Measurements from ENCODE around the gene PLEK. TPM values are rescaled to one million over a fixed set of nuclear protein-coding genes. Genes with fewer than 3 reads are reported as not detected.

Gene PLEK
- total RNA-seq, 3 donors from 2014 or later (not counting 1 experiment from before 2014, with no cell fraction given): 307 to 368 (median 333) TPM

- DNase-seq (no peak), ATAC-seq (no peak)
- peak overlapping the region; percentile 35 for H3K27ac ChIP-seq (ENCODE audit: low read length)
- Mint-ChIP-seq H3K36me3 (peaks cover 26% of the 10 kb centered on the region), H3K27ac (peak overlapping the region; percentile 95 to 97), H3K4me1 (peaks cover 91 to 93% of the 10 kb centered on the region in 2 donors), H3K27me3 (ENCODE audit: low read depth in 2 of 2) (no peaks in the 10 kb centered on the region), H3K9me3 (no peaks in the 10 kb centered on the region), H3K4me3 (peak overlapping the region; percentile 94)
- WGBS (ENCODE audit: insufficient coverage): 0% methylated on average over 1 of the region's 1 CpG
- H3K9me3 ChIP-seq (ENCODE audit: control insufficient read depth, insufficient read depth, low read length): no peaks in the 10 kb centered on the region
- peaks cover 46% of the 10 kb centered on the region for H3K4me1 ChIP-seq (ENCODE audit: control insufficient read depth, insufficient read depth, low read length)
- H3K27me3 ChIP-seq (ENCODE audit: control insufficient read depth, insufficient read depth, low read length): no peaks in the 10 kb centered on the region
- peak overlapping the region; percentile 12 for H3K4me3 ChIP-seq (ENCODE audit: low read length)
- H3K36me3 ChIP-seq (ENCODE audit: control insufficient read depth, insufficient read depth, low read length): peaks cover 44% of the 10 kb centered on the region
- no peak for TF ChIP-seq CTCF (IDR thresholded peaks at IDR 0.05)
- intact Hi-C loops (cut with micrococcal nuclease): loop anchor here (1.0 to 2.0 kb wide), 2 partner anchors 8 to 14 kb away; no protein-coding TSS in a partner anchor
Observed at GRCh38 chr2:68371138-68371537, 6.1 kb downstream of the PLEK start.

- H3K4me1 Mint-ChIP-seq: peaks cover 89 to 90% of the 10 kb centered on the region in 2 donors
- Histone ChIP-seq H3K4me1 (ENCODE audit: control insufficient read depth, insufficient read depth, low read length) (peaks cover 49% of the 10 kb centered on the region), H3K27me3 (ENCODE audit: control insufficient read depth, insufficient read depth, low read length) (no peaks in the 10 kb centered on the region), H3K9me3 (ENCODE audit: control insufficient read depth, insufficient read depth, low read length) (no peaks in the 10 kb centered on the region), H3K4me3 (ENCODE audit: low read length) (peak overlapping the region; percentile 12), H3K27ac (ENCODE audit: low read length) (peak overlapping the region; percentile 35), H3K36me3 (ENCODE audit: control insufficient read depth, insufficient read depth, low read length) (peaks cover 46% of the 10 kb centered on the region)
- intact Hi-C loops (cut with micrococcal nuclease): loop anchor here (1.0 to 2.0 kb wide), 2 partner anchors 8 to 13 kb away; no protein-coding TSS in a partner anchor
- H3K4me3 Mint-ChIP-seq: peak overlapping the region; percentile 94
- H3K27me3 Mint-ChIP-seq (ENCODE audit: low read depth in 2 of 2): no peaks in the 10 kb centered on the region
- H3K9me3 Mint-ChIP-seq: no peaks in the 10 kb centered on the region
- ATAC-seq (peak; percentile 37 to 65 (median 63)), DNase-seq (peak in 1 of 2 donors; percentile 66)
- H3K27ac Mint-ChIP-seq: peak overlapping the region; percentile 95 to 97
- no peak for TF ChIP-seq CTCF (IDR thresholded peaks at IDR 0.05)
- peaks cover 26% of the 10 kb centered on the region for H3K36me3 Mint-ChIP-seq
- WGBS (ENCODE audit: insufficient coverage): 2% methylated on average over 3 of the region's 3 CpGs
Observed at GRCh38 chr2:68371581-68371980, 6.5 kb downstream of the PLEK start.

- peaks cover 52% of the 10 kb centered on the region for H3K4me1 ChIP-seq (ENCODE audit: control insufficient read depth, insufficient read depth, low read length)
- H3K27ac Mint-ChIP-seq: peak overlapping the region; percentile 95 to 97
- H3K27me3 ChIP-seq (ENCODE audit: control insufficient read depth, insufficient read depth, low read length): no peaks in the 10 kb centered on the region
- H3K27ac ChIP-seq (ENCODE audit: low read length): peak overlapping the region; percentile 54
- no peaks in the 10 kb centered on the region for H3K27me3 Mint-ChIP-seq (ENCODE audit: low read depth in 2 of 2)
- WGBS (ENCODE audit: insufficient coverage): 58% methylated on average over 2 of the region's 2 CpGs
- DNase-seq (no peak), ATAC-seq (peak in 1 of 3 donors; percentile 13)
- intact Hi-C loops (cut with micrococcal nuclease): no loop called here
- no peaks in the 10 kb centered on the region for H3K9me3 ChIP-seq (ENCODE audit: control insufficient read depth, insufficient read depth, low read length)
- H3K4me3 ChIP-seq (ENCODE audit: low read length): no peak overlapping the region
- peaks cover 46% of the 10 kb centered on the region for H3K36me3 ChIP-seq (ENCODE audit: control insufficient read depth, insufficient read depth, low read length)
- H3K36me3 Mint-ChIP-seq: peaks cover 31% of the 10 kb centered on the region
- H3K4me3 Mint-ChIP-seq: peak overlapping the region; percentile 94
- peaks cover 94 to 95% of the 10 kb centered on the region in 2 donors for H3K4me1 Mint-ChIP-seq
- TF ChIP-seq CTCF (IDR thresholded peaks at IDR 0.05): no peak
- no peaks in the 10 kb centered on the region for H3K9me3 Mint-ChIP-seq
Observed at GRCh38 chr2:68372485-68372884, 7.4 kb downstream of the PLEK start.

GRCh38 chr2:68374184-68374583 is 9.1 kb downstream of the PLEK start:
- Histone ChIP-seq H3K9me3 (ENCODE audit: control insufficient read depth, insufficient read depth, low read length) (no peaks in the 10 kb centered on the region), H3K27ac (ENCODE audit: low read length) (peak overlapping the region; percentile 17), H3K4me1 (ENCODE audit: control insufficient read depth, insufficient read depth, low read length) (peaks cover 52% of the 10 kb centered on the region), H3K36me3 (ENCODE audit: control insufficient read depth, insufficient read depth, low read length) (peaks cover 37% of the 10 kb centered on the region), H3K27me3 (ENCODE audit: control insufficient read depth, insufficient read depth, low read length) (no peaks in the 10 kb centered on the region), H3K4me3 (ENCODE audit: low read length) (no peak overlapping the region)
- Mint-ChIP-seq H3K9me3 (no peaks in the 10 kb centered on the region), H3K27me3 (ENCODE audit: low read depth in 2 of 2) (no peaks in the 10 kb centered on the region), H3K36me3 (peaks cover 24% of the 10 kb centered on the region), H3K27ac (peak overlapping the region; percentile 95 to 97), H3K4me3 (peak overlapping the region; percentile 94), H3K4me1 (peaks cover 92 to 94% of the 10 kb centered on the region in 2 donors)
- no CpG with 5 or more reads among the region's 2 CpGs for whole genome bisulfite sequencing (ENCODE audit: insufficient coverage)
- ATAC-seq (no peak), DNase-seq (no peak)
- intact Hi-C loops (cut with micrococcal nuclease): no loop called here
- TF ChIP-seq CTCF (IDR thresholded peaks at IDR 0.05): no peak

Measured in natural killer cell (primary cell).